COLO668 (cell line): ENCODE measurements around the gene ELL.

Source experiments
- DNase-seq: peaks from one replicate; lab custom pipeline; 2025; ENCODE audit not compliant: unreplicated experiment; lab: John Stamatoyannopoulos, UW

The ELL gene

DNA sequence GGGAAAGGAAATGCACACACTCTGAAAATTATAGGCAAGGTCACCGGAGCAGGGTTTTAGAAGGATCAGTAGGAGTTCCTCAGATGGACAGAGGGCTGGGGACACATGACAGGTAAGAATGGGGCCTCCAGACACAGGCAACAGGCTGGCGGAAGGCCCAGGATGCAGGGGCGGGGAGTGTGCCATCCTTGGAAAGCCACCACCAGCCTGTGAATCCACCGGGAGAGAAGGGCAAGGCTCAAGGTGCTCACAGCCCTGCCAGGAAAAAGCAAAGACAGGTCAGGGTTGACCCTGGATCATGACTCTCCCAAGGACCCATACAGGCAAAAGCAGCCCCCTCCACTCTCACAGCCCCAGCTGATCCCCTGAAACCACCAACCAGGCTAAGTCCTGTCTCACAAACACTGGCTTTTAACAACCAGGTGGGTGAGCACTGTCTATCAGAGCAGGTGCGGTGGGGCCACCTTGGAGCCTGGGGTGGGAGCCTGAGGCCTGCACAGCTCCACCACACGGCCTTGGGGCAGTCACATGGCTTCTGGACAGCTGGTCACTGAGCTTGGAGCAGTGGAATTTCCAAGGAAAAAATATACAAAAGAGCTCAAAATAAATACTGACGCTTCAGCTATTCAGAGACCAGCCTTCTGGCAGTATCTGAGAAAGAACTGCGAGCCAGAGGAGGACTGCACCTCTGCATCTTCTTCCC, 48.7 kb downstream of the ELL start:
- DNase-seq = no peak

DNA sequence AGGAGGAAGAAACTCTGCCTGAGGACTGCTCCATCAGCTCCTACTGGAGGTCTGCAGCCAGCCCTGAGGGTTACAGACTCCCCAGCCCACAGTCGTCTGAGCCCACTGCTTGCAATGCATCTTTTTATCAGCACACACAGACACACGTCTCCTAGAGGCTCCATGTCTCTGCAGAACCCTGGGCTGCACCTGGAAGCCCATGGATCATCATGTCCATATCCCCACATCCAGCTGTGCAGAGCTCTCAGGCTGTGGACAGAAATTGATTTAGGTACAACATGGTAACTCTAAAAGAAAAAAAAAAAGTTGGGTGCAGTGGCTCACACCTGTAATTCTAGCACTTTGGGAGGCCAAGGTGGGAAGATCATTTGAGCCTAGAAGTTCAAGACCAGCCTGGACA, 51.1 kb downstream of the ELL start:
- DNase-seq = no peak

DNA sequence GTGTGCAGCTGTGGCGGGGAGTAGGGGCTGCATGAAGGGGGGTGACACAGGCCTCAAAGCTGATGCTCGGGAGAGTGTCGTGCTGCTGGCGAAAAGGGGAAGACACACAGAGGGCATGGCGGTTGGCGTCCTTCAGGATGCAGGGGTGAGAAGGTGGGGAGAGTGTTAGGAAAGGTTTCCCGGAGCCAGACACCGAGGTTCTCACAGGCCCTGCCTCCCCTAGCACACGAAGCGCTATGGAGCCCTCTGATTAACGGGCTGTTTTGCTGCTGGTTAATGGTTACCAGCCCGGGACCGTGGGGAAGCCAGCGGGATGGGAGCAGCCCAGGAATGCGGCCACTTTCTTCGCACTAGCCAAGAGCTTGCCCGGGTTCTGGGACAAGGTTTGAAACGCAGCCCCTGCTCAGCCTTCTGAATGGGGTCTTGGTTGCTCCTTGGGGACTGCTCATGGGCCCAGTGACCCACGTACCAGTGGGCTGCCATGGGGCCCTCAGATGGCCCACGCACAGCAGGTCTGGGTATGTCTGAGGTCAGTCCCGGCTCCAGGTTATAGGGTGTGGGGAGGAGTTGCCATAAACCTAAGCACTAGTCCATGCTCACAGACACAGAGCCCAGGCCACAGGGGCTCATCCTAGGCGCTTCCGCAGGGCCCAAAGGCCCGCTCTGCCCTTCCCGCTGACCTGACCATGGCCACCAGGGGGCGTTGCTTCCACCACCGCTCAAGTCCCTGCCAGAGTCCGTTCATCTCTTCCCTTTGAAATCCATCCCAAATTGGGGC, 52.6 kb downstream of the ELL start:
- DNase-seq = peak; percentile 58

GRCh38 chr19:18468517-18468916, 53.4 kb downstream of the ELL start:
- no peak for DNase-seq

DNA sequence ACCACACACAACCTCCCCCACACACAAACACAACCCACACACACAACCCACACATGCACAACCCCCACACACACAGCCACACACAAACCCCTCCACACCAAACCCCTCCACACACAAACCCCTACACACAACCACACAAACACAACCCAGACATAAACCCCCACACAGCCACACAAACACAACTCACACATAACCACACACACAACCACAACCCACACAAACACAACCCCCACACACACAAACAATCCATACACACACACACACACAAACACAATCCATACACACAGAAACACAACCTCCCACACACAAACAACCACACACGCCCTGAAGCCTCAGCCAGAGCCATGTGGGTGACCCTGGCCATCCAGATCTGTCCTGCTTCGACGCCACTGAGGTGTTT, 53.9 kb downstream of the ELL start:
- no peak for DNase-seq

DNA sequence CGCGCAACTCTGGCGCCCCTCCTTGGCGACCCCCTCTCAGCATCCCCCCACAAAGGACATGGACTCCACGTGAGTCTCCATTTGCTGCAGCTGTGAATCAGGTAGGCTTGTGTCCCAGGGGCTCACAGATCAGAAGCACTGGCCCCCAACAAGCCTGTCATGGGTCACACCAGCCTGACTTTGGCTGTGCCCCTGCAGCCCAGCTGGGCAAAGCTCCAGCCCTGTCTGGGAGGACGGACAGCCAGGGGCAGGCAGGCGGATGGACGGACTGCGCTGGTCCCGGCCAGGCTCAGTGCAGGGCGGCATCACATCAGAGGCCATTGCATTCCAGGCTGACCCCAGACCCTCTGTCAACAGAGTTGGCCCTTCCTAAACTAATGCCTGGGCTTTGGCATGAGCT, 55.5 kb downstream of the ELL start:
- no peak for DNase-seq

- DNase-seq = no peak
Observed at GRCh38 chr19:18465964-18466339, 55.9 kb downstream of the ELL start.

GRCh38 chr19:18465214-18465963, 56.5 kb downstream of the ELL start:
- no peak for DNase-seq

DNA sequence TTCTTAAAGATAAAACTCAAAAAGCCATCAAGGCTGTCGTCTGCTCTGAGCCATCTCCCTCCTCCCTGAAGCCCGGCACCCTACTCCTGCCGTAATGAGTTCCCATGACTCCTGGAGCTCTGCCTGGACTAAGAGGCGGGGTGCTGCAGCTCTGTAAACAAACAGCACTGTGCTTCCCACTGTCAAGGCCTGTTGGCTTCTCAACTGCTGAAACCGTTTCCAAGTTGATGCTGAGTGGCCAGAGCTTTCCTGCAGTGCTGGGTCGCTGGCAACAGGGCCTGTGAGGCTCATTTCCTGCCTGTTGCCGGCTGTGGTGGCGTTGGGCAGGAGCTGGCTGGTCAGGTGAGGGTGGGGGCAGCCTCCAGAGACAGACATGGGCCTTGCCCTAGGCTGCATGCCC, 57.2 kb downstream of the ELL start:
- DNase-seq = peak; percentile 67

DNA sequence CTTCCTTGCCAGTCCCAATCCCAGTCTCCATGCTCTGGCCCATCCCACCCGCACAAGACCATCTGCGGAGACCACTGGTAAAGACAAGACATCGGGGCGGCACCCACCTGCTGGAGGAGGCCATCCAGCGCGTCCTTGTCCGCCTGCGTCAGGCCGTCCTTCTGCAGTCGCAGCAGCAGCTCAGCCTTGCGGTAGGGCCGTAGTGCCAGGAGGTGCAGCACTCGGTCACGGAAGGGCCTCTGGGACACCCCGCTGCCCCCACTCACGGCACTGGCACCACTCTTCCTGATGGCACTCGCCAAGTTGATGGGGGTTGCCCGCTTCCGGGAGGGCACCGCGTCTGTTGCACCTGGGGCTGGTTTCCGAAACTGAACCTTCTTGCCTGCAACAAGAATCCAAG, 60.4 kb downstream of the ELL start:
- DNase-seq = no peak

DNA sequence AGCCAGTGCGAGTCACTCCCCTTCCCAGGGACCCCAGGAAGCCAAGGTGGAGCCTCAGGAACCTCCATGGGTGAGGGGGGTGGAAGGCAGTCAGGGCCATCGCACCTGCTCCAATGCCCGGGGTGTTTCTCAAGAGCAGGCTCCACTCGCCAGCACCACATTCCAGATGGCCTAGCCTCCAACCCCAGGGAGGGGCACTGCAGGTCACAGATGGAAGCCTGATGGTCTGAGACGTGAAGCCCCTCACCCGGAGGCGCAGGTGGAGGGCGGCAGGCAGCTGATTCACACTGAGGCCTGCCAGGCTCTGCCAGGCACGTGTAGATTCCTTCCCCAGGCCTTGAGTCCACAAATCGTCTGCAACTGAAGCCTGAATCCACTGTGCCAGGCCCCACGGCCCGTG, 61.0 kb downstream of the ELL start:
- DNase-seq = no peak

GRCh38 chr19:18457483-18458331, 64.2 kb downstream of the ELL start:
- no peak for DNase-seq

GRCh38 chr19:18456974-18457373, 64.9 kb downstream of the ELL start:
- no peak for DNase-seq

- DNase-seq = no peak
Observed at GRCh38 chr19:18456279-18456678, 65.6 kb downstream of the ELL start.

GRCh38 chr19:18453269-18454024, 68.4 kb downstream of the ELL start:
- DNase-seq = no peak

DNA sequence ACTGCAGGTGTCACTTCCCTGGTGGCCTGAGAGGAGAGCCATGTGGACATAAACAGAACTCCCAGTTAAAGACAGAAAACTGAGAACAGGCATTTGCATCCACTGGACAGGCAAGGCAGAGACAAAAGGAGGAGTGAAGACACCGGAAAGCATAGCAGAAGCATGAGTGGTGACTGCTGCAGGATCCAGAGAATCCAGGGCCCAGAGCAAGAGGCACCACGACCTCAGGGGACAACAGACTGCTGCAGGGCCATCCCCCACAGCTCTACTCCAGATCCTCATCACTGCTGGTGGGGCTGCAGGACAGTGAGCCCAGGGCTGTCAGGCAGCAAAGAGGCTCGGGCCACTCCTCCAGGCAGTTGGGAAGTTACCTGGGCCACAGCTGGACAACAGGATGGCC, 69.5 kb downstream of the ELL start:
- DNase-seq = no peak

GRCh38 chr19:18450931-18451836, 70.7 kb downstream of the ELL start:
- DNase-seq = peak; percentile 81

DNA sequence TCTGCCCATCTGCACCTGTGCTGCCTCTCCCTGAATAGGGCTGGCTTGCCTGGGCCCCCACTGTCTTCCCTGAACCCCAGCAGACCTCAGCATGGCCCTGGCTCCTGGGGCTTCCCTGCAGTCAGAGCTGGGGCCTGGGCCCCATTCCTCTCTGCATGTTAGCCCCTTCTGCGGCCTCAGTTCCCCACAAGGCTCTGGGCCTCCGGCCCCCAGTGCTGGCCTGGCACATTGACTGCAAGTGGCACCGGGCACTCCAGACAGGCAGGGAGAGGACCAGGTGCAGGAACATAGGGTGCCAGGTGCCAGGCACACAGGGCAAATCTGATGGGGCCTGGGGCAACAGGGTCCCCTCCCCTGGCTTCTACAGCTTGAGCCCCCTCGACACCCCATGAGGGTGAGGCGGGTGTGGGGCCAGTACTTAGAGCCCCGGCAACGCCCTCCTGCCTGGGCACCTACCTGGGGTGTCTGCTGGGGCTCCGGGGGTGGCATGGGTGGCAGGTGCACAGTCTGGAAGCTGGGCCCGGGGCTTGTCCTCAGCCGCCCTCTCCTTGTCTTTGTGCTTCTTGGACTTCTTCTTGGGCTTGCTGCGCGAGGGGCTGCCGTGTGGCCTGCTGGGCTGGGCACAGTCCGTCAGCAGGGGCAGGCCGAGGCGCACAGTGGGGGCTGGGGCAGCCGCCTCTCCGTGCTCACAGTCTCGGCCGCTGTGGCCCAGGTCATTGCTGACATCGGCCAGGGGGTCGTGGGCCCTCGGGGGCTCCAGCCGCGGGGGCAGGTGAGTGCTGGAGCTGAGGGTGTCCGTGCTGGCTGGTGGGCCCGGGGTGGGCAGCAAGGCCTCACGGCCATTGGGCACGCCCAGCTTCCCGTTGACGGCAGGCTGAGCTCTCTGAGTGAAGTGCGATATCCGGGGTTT, 71.6 kb downstream of the ELL start:
- no peak for DNase-seq
